Effector memory CD8-positive, alpha-beta T cell (primary cell): ENCODE measurements around the gene FSD1.
A peak's percentile ranks its signal among the peaks of the same experiment; 100 is the strongest.
"Not testable (repeated sequence)": the region's sequence is repeated elsewhere in the genome, so short reads cannot be mapped to it uniquely, and the experiment has no call there.

Experiments
- ATAC-seq: fragments of 150-1000 bp; cut with Tn5 transposase; replicated peaks from 2 replicates; pipeline ENCODE4 v1.10.0; 2021; ENCODE audit warnings: mild to moderate bottlenecking, moderate library complexity
- DNase-seq, 3 experiments: peaks; one replicate each; pipeline ENCODE4 v3.0.0; 2021
- H3K27ac Mint-ChIP-seq, 2 donors: one replicate each; pipeline ENCODE4 v1.8.0; 2022; ENCODE audit warnings: mild to moderate bottlenecking in 2 of 2, mixed read lengths in 2 of 2, moderate library complexity in 2 of 2
- H3K27me3 Mint-ChIP-seq, 2 donors: one replicate each; pipeline ENCODE4 v1.8.0; 2022; ENCODE audit warnings: mixed read lengths in 2 of 2
- H3K36me3 Mint-ChIP-seq: one replicate; pipeline ENCODE4 v1.8.0; 2022; ENCODE audit warnings: mild to moderate bottlenecking, moderate library complexity, mixed read lengths; ENCODE audit not compliant: insufficient read depth
- H3K4me1 Mint-ChIP-seq, 2 donors: one replicate each; pipeline ENCODE4 v1.8.0; 2022; ENCODE audit warnings: low read depth in 2 of 2, mixed read lengths in 2 of 2
- H3K4me3 Mint-ChIP-seq, 2 donors: one replicate each; pipeline ENCODE4 v1.8.0; 2022; ENCODE audit warnings: mild to moderate bottlenecking in 2 of 2, mixed read lengths in 2 of 2, moderate library complexity in 2 of 2
- H3K9me3 Mint-ChIP-seq, 2 donors: one replicate each; pipeline ENCODE4 v1.8.0; 2022; ENCODE audit warnings: mixed read lengths in 2 of 2

Gene FSD1

DNA sequence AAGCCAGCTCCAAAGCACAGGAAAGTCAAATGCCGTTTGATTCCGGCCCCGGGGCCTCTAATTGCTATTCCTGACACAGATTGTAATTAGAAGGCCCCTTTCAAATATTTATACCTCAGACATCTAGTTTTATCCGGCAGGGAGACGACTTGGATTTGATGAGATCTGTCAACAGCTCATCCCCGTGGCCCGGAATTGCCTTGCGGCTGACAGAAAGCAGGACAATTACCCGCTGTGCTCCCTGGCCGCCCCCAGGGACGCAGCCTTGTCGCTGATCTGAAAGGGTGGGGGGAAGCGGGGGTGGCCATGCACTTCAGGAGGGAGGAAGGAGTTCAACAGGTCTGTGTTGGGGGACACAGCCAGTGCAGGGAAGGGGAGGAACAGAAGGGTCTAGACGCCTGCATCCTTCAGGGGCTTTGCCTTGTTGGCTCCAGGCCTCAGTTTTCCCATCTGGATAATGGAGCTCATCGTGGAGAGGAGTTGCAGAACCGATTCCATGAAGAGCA, 27.2 kb upstream of the FSD1 start:
- Mint-ChIP-seq H3K4me3 (no peak overlapping the region), H3K27ac (no peak overlapping the region), H3K36me3 (peaks cover 3% of the 10 kb centered on the region), H3K9me3 (no peaks in the 10 kb centered on the region), H3K4me1 (peaks cover 0 to 3% of the 10 kb centered on the region in 2 donors), H3K27me3 (peaks cover 11 to 44% of the 10 kb centered on the region in 2 donors)
- no peak for ATAC-seq
- DNase-seq = no peak

DNA sequence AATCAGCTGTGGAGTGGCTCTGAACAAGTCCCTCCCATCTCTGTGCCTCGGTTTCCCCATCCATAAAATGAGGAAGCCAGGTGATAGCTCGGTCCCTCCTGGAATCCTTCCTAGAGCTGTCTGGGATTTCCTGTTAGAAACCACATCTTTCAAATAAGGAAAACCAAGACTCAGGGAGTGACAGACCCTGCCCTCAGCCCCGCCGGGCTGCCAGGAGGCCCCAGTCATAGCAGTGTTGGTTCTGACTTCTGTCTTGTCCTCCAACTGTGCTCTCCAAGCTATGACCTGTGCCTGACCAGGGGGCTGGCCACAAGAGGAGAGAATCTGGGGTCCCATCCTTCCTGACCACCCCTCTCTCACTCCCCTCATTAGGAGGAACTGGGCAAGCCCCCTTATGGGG, 26.4 kb upstream of the FSD1 start:
- Mint-ChIP-seq H3K4me1 (peaks cover 0 to 3% of the 10 kb centered on the region in 2 donors), H3K27ac (no peak overlapping the region), H3K36me3 (peaks cover under 1% of the 10 kb centered on the region), H3K4me3 (no peak overlapping the region), H3K27me3 (peaks cover 11 to 44% of the 10 kb centered on the region in 2 donors), H3K9me3 (no peaks in the 10 kb centered on the region)
- no peak for DNase-seq
- ATAC-seq = no peak

DNA sequence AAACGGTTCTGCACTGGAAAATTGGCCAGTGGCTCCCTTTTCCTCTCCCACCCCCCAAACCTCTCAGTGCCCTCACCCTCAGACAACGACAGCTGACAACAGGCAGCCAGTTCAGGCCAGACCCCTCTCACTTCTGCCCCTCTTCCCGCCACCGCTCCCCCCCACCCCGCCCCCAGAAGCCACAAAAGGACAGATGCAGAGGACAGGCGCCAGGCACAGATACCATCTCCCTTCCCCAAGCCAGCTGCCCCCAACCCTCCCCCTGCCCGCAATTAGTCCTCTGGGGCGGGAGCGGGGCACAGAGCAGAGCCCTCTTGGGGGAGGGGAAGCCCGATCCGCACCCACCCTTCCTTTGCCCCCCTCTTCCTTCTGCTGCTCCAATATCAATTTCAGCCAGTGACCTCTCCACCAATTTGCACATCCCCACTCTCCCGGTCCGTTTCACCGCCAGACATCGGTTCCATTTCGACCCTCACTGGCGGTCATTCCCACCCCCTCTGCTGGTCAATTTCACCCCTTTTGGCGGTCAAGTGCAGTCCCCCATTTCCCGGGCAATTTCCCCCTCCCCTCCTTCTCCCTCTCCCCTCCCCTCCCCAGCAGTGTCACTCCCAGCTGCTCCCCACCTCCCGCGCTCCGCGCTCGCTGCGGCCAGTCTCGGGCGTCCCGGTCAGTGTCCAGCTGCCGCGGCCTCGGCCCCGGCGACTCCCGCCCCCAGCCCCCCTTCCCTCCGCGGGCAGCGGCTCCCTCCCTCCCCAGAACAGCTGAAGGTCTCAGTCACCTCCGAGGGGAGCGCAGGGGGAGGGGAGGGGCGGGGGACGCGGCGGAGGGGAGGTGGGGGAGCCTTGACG, 25.8 kb upstream of the FSD1 start, which contains the start of gene SHD:
SHD (plus strand) TSS at position 848 of the 848 bp plus-strand sequence. CDS start 798 bp downstream, outside the sequence.
- H3K9me3 Mint-ChIP-seq = no peaks in the 10 kb centered on the region
- H3K27ac Mint-ChIP-seq = no peak within 1 kb of the TSS
- peaks cover 11 to 44% of the 10 kb centered on the region in 2 donors for H3K27me3 Mint-ChIP-seq
- no peak for DNase-seq
- no peak for ATAC-seq
- no peaks in the 10 kb centered on the region for H3K36me3 Mint-ChIP-seq
- peak within 1 kb of the TSS; percentile 11 to 71 for H3K4me3 Mint-ChIP-seq
- peaks cover 0 to 3% of the 10 kb centered on the region in 2 donors for H3K4me1 Mint-ChIP-seq

DNA sequence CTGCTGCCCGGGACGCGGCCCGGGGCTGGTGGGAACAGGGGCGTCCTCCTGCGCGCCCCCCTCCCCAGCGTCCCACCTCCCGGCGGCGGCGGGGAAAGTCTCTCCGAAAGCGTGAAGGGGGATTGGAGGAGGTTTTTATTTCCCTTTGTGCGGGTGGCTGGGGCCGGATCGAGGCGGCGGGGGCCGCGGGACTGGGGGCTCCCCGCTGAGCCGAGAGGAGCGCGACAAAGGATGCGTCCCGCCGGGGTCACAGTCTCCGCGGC, 25.2 kb upstream of the FSD1 start:
- no peaks in the 10 kb centered on the region for H3K9me3 Mint-ChIP-seq

DNA sequence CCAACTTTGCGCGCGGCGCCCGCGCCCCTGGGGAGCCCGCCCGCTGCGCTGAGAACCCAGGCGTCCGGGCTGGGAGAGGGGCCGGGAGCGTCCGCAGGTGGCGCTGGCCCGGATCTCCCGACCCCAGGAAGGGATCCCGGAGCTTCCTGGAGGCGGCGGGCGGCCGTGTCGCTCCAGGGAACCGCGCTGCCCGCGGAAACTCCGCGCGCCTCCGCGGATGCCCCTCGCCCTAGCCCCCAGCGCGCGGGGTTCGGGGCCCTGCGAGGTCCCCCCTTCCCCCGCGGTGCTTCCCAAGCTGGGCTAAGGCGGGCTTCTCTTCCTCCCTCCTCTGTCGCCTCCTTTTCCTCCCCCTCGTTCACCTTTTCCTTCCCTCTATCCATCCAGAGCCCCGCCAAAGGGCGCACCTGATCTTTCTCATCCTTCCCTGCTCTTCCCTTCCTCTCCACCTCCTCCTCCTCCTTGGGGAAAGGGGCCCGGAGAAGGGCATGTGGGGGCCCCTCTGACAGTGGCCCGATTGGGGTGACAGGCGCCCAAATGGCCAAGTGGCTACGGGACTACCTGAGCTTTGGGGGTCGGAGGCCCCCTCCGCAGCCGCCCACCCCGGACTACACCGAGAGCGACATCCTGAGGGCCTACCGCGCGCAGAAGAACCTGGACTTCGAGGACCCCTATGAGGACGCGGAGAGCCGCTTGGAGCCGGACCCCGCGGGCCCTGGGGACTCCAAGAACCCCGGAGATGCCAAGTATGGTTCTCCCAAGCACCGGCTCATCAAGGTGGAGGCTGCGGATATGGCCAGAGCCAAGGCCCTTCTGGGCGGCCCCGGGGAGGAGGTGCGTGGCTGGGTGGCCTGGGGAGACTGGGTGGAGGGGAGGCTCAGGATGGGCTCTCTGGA, 24.6 kb upstream of the FSD1 start:
- Mint-ChIP-seq H3K27ac (no peak overlapping the region), H3K4me1 (peaks cover 0 to 3% of the 10 kb centered on the region in 2 donors), H3K4me3 (peak overlapping the region; percentile 11 to 71), H3K36me3 (no peaks in the 10 kb centered on the region), H3K9me3 (no peaks in the 10 kb centered on the region), H3K27me3 (peaks cover 11 to 44% of the 10 kb centered on the region in 2 donors)
- ATAC-seq (peak; percentile 31), DNase-seq (no peak)

More for the DNA sequence above, 25.2 kb upstream of the FSD1 start:
- DNase-seq = no peak
- Mint-ChIP-seq H3K4me1 (peaks cover 0 to 3% of the 10 kb centered on the region in 2 donors), H3K36me3 (no peaks in the 10 kb centered on the region), H3K27me3 (peaks cover 11 to 44% of the 10 kb centered on the region in 2 donors), H3K27ac (no peak overlapping the region), H3K4me3 (no peak overlapping the region)
- no peak for ATAC-seq

DNA sequence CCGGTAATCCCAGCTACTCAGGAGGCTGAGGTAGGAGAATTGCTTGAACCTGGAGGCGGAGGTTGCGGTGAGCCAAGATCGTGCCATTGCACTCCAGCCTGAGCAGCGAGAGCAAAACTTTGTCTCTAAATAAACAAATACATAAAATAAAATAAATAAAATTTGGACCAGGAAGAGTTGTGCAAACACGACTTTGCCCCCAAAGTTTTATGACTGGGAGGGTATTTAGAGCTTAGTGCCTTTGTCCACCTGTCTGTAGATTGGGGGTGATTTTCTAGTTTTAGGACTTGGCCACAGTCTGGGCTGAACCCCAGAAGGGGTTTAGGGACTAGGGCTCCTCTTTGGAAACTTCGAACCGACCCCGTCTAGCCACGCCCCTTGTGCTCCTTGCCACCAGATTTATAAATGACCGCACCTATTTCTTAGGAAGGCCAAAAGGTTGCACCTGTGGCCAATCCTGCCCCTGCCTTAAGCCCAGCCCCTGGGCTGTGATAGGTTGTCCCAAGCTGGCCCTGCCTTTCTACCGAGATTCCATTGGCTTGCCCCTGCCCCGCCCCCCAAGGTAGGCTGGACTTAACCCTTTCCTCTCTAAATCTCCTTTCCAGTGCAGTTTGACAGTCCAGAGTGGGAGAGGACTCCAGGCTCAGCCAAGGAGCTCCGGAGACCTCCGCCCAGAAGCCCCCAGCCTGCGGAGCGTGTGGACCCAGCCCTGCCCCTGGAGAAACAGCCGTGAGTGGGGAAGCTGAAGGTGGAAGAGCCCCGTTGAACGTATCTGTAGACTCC, 20.0 kb upstream of the FSD1 start:
- H3K27me3 Mint-ChIP-seq = peaks cover 17 to 28% of the 10 kb centered on the region in 2 donors
- H3K27ac Mint-ChIP-seq = no peak overlapping the region
- H3K9me3 Mint-ChIP-seq = no peaks in the 10 kb centered on the region
- ATAC-seq = no peak
- no peak overlapping the region for H3K4me3 Mint-ChIP-seq
- H3K36me3 Mint-ChIP-seq = no peaks in the 10 kb centered on the region
- no peak for DNase-seq
- H3K4me1 Mint-ChIP-seq = peaks cover 0 to 3% of the 10 kb centered on the region in 2 donors

DNA sequence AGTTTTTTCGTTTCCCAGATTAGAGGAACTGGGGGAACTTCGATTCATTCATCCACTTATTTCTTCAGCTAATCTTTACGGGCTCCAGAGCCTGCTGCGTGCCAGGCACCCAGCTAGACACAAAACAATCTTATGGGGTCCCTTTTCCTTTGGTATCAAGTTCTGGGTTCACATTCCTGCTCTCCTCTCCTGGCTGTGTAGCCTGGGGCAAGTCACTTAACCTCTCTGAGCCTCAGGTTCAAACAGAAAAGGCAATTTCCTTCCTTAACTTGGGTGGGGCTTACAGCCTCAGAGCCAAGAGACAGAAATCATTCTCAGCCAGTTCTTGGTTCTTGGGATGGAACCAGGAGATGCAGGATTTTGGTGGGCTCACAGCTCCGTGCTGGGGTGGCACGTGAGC, 19.4 kb upstream of the FSD1 start:
- no peaks in the 10 kb centered on the region for H3K9me3 Mint-ChIP-seq
- no peaks in the 10 kb centered on the region for H3K36me3 Mint-ChIP-seq
- ATAC-seq (no peak), DNase-seq (no peak)
- no peak overlapping the region for H3K4me3 Mint-ChIP-seq
- H3K4me1 Mint-ChIP-seq = no peaks in the 10 kb centered on the region
- H3K27me3 Mint-ChIP-seq = peaks cover 13 to 22% of the 10 kb centered on the region in 2 donors
- no peak overlapping the region for H3K27ac Mint-ChIP-seq

DNA sequence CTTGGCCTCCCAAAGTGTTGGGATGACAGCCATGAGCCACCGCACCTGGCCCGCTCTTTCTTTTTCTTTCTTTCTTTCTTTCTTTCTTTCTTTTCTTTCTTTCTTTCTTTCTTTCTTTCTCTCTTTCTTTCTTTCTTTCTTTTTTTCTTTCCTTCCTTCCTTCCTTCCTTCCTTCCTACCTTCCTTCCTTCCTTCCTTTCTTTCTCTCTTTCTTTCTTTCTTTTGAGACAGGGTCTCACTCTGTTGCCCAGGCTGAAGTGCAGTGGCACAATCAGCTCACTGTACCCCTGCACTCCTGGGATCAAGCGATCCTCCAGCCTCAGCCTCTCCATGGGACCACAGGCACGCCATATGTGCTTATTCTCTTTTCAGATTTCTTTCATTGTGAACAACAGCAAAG, 18.3 kb upstream of the FSD1 start:
- not testable (repeated sequence) for H3K4me3 Mint-ChIP-seq, DNase-seq, ATAC-seq, H3K27ac Mint-ChIP-seq, H3K36me3 Mint-ChIP-seq, H3K4me1 Mint-ChIP-seq, H3K9me3 Mint-ChIP-seq
- H3K27me3 Mint-ChIP-seq = peaks cover 10 to 11% of the 10 kb centered on the region in 2 donors

DNA sequence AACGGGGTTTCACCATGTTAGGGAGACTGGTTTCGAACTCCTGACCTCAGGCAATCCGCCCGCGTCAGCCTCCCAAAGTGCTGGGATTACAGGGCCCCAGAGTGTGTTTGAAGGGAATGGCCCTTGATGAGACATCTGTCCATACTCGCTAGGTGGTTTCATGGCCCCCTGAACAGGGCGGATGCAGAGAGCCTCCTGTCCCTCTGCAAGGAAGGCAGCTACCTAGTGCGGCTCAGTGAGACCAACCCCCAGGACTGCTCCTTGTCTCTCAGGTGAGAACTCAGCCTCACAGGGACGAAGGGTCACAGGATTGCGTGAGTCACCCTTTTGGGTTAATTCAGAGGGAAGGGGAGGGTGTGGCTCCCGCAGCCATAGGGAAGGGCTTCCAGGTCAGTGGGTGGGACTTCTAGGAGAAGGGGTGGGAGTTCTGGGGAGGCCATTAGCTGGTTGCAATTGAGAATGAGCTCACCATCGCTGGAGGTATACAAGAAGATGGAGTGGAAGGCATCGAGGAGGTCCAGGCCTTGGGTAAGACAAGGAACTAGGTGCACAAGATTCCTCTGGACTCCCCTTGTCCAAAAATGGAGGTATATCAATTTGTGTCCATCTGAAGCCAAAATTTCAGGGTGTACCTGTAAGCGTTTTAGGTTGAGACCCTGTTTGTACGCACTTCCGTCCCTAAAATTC, 16.2 kb upstream of the FSD1 start:
- no peak overlapping the region for H3K27ac Mint-ChIP-seq
- H3K9me3 Mint-ChIP-seq = no peaks in the 10 kb centered on the region
- no peak for ATAC-seq

DNA sequence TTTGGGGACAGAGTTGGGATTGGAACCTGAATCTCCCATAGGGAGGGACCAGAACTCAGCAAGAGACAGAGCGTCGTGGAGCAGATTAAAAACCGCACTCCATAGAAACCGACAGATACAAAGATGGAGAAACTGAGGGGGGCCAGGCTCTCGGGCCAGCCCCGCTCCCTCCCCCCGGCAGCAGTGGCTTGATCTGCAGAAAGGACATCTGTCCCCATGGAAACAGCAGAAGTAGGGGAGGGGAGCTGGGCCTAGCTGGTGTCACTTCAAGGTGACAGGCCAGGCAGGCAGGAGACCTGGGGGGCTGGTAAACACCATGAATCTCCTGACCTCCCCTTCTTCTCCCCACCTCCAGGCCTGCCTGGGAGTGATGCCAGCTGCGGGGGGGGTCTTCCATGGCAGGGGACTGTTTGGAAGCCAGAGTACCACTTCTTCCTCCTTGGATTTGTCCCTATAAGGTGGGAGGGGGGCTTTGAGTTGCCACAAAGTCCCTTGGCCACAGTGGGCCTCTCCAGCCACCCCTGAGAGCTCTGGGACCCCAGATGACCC, 13.1 kb upstream of the FSD1 start:
- H3K4me3 Mint-ChIP-seq = no peak overlapping the region
- no peaks in the 10 kb centered on the region for H3K4me1 Mint-ChIP-seq
- no peaks in the 10 kb centered on the region for H3K9me3 Mint-ChIP-seq
- ATAC-seq = no peak
- DNase-seq = no peak
- peaks cover 9% of the 10 kb centered on the region for H3K36me3 Mint-ChIP-seq
- no peak overlapping the region for H3K27ac Mint-ChIP-seq
- H3K27me3 Mint-ChIP-seq = peaks cover 0 to 2% of the 10 kb centered on the region in 2 donors

More for the DNA sequence above, 16.2 kb upstream of the FSD1 start:
- peaks cover 9% of the 10 kb centered on the region for H3K36me3 Mint-ChIP-seq
- DNase-seq = no peak
- H3K4me3 Mint-ChIP-seq = no peak overlapping the region
- peaks cover 0 to 6% of the 10 kb centered on the region in 2 donors for H3K27me3 Mint-ChIP-seq
- no peaks in the 10 kb centered on the region for H3K4me1 Mint-ChIP-seq

DNA sequence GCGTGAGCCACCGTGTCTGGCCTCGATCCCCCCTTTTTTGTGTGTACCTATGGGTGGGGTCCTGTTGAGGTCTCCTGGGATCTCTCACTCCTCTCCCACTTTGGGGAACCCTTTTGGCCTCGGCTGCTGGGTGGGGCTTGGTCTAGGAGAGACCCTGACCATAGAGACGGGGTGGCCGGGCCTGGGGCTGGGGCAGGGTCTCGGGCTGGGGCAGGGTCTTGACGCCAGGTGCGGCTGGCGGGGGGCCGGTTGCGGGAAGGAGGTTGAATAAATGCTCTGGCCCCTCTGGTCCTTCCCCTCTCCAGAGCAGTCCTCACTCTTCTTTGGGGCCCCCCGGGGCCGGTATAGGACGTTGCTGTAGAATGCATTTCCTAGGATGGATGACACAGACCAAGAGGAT, 11.9 kb upstream of the FSD1 start:
- Mint-ChIP-seq H3K4me3 (no peak overlapping the region), H3K36me3 (peaks cover 9% of the 10 kb centered on the region), H3K9me3 (no peaks in the 10 kb centered on the region)

DNA sequence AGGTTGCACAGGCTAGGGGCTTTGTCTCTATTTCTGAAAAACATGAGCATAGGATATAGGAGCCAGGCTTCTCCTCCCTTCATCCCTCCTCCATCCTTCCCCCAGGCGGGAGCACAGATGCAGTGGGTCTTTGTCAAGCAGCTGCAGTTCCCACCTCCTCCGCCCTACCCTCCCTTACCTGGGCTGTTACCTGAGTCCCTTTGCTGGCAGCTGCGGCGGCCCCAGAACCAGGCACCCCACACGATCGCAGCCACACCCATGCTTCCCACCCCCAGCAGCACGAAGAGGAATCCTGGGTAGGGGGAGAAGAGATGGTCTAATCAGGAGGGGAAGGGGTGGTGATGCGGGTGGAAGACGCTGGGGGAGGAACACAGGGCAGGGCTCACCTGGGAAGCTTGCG, 10.0 kb upstream of the FSD1 start:
- H3K27me3 Mint-ChIP-seq = no peaks in the 10 kb centered on the region
- peaks cover 0 to 5% of the 10 kb centered on the region in 2 donors for H3K4me1 Mint-ChIP-seq
- H3K9me3 Mint-ChIP-seq = no peaks in the 10 kb centered on the region
- DNase-seq (no peak), ATAC-seq (no peak)
- peaks cover 9% of the 10 kb centered on the region for H3K36me3 Mint-ChIP-seq
- H3K4me3 Mint-ChIP-seq = no peak overlapping the region
- H3K27ac Mint-ChIP-seq = no peak overlapping the region

More for the DNA sequence above, 11.9 kb upstream of the FSD1 start:
- no peaks in the 10 kb centered on the region for H3K27me3 Mint-ChIP-seq
- peaks cover 0 to 2% of the 10 kb centered on the region in 2 donors for H3K4me1 Mint-ChIP-seq
- no peak for ATAC-seq
- DNase-seq = no peak
- H3K27ac Mint-ChIP-seq = no peak overlapping the region
